SK-MEL-5 (cell line): ENCODE data around the gene BNC2. TPM values are rescaled to one million over a fixed set of nuclear protein-coding genes. Genes with fewer than 3 reads are reported as not detected.
"Not testable (repeated sequence)": the region's sequence is repeated elsewhere in the genome, so short reads cannot be mapped to it uniquely, and the experiment has no call there.

Experiments
- DNase-seq: peaks from one replicate; pipeline ENCODE4 v3.0.0-alpha.2; 2016; ENCODE audit warnings: low read depth, low spot score
- in situ Hi-C: cut with HindIII; loops from 2 replicates; pipeline ENCODE4 v1.10.0; 2016; ENCODE audit warnings: low sequenced_read_pairs, high pct_unique_total_duplicates, low pct_unique_long_range_greater_than_20kb
- total RNA-seq: library from RNA; depleted of rRNA; stranded (reverse); fragments of >200 nt; shearing (Covaris generic); gene quantifications from 2 replicates; pipeline ENCODE4 v1.2.3, GENCODE V29; 2014

BNC2 gene
- total RNA-seq, 1 experiment from 2014 or later = 23.5 TPM

- in situ Hi-C loops = no loop called here
- peak; percentile 45 for DNase-seq
These were observed 410.9 kb downstream of the BNC2 start for GRCh38 chr9:16459421-16460148.

- peak; percentile 89 for DNase-seq
- in situ Hi-C loops = no loop called here
These were observed 411.6 kb downstream of the BNC2 start for GRCh38 chr9:16458696-16459420.

GRCh38 chr9:16455842-16456241, 414.6 kb downstream of the BNC2 start:
- in situ Hi-C loops = no loop called here
- DNase-seq = no peak

GRCh38 chr9:16453390-16453789, 417.1 kb downstream of the BNC2 start:
- no peak for DNase-seq
- in situ Hi-C loops = no loop called here

- DNase-seq = no peak
- in situ Hi-C loops = no loop called here
These were observed 419.9 kb downstream of the BNC2 start for GRCh38 chr9:16450578-16450977.

- in situ Hi-C loops = no loop called here
These were observed 420.4 kb downstream of the BNC2 start for GRCh38 chr9:16450043-16450442.

GRCh38 chr9:16449076-16449730, 421.3 kb downstream of the BNC2 start:
- DNase-seq = no peak
- in situ Hi-C loops = no loop called here

More at GRCh38 chr9:16450043-16450442, 420.4 kb downstream of the BNC2 start:
- no peak for DNase-seq

- no peak for DNase-seq
- in situ Hi-C loops = no loop called here
These were observed 422.5 kb downstream of the BNC2 start for GRCh38 chr9:16447946-16448345.

- DNase-seq = no peak
- in situ Hi-C loops = no loop called here
These were observed 423.8 kb downstream of the BNC2 start for GRCh38 chr9:16446636-16447035.

GRCh38 chr9:16445141-16445920, 425.1 kb downstream of the BNC2 start:
- in situ Hi-C loops = no loop called here
- no peak for DNase-seq

- DNase-seq = no peak
- in situ Hi-C loops = no loop called here
These were observed 427.8 kb downstream of the BNC2 start for GRCh38 chr9:16442622-16443021.

- DNase-seq = no peak
- in situ Hi-C loops = no loop called here
These were observed 428.7 kb downstream of the BNC2 start for GRCh38 chr9:16441791-16442190.

- DNase-seq = not testable (repeated sequence)
These were observed 431.6 kb downstream of the BNC2 start for GRCh38 chr9:16438831-16439230.

GRCh38 chr9:16436545-16436944, 433.9 kb downstream of the BNC2 start:
- in situ Hi-C loops = no loop called here
- DNase-seq = no peak

More at GRCh38 chr9:16438831-16439230, 431.6 kb downstream of the BNC2 start:
- in situ Hi-C loops = not testable (repeated sequence)

GRCh38 chr9:16434526-16434925, 435.9 kb downstream of the BNC2 start:
- DNase-seq = no peak
- in situ Hi-C loops = no loop called here

- in situ Hi-C loops = no loop called here
These were observed 437.0 kb downstream of the BNC2 start for GRCh38 chr9:16433494-16433893.

GRCh38 chr9:16431666-16432392, 438.6 kb downstream of the BNC2 start:
- DNase-seq = no peak
- in situ Hi-C loops = no loop called here

More at GRCh38 chr9:16433494-16433893, 437.0 kb downstream of the BNC2 start:
- no peak for DNase-seq
